Suppressor macrophage treated with lipopolysaccharide for 1 hour (primary cell): ENCODE data around the gene CCDC137.

ENCODE experiments used
- DNase-seq, 3 donors: peaks; one replicate each; pipeline ENCODE4 v3.0.0-alpha.2; 2020 to 2022

The CCDC137 gene

GRCh38 chr17:81683584-81684441, 17.3 kb downstream of the CCDC137 start, which contains the start of the genes ARL16 and HGS:
Gene ARL16, minus strand, starts transcription at chr17:81683797. Its CDS starts 44 bp downstream, at chr17:81683753.
Gene HGS, plus strand, starts transcription at chr17:81684011. Its CDS starts 56 bp downstream, at chr17:81684067.
- peak; percentile 100 for DNase-seq

- DNase-seq, result no peak
These were observed 17.9 kb downstream of the CCDC137 start for GRCh38 chr17:81684442-81684911.

DNA sequence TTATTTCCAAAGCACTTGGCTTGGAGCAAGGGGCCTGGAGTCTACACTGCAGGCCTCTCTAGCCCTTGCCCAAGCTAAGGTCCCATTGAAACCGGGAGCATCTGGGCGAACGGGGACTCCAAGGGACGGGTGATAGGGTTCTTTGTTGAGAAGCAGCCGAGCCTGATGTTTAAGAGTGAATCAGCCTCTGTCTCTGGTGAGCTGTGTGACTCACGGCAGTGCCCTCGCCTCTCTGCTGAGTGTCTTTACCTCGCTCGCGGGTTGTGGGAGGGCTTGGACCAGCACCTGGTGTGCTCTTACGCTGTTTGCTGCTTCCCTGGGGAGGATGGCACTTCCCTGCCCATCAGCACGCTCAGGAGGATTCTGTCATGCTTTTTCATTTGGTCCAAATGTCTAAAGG, 18.6 kb downstream of the CCDC137 start:
- peak; percentile 45 to 52 (median 50) for DNase-seq

DNA sequence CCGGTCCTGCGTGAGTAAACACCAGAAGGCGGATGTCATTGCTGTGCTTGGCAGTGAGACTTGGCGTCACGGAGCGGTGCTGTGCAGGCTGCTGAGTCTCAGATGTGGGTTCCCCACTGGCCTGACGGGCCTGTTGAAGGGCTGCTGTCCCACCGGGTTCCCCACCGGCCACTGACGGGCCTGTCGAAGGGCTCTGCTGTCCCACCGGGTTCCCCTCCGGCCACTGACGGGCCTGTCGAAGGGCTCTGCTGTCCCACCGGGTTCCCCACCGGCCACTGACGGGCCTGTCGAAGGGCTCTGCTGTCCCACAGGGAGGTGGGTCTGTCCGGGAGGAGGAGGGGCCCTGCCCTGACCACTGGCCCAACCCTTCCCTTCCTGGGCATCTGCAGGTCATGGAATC, 20.1 kb downstream of the CCDC137 start:
- no peak for DNase-seq

- no peak for DNase-seq
These were observed 21.4 kb downstream of the CCDC137 start for GRCh38 chr17:81687770-81688541.

- no peak for DNase-seq
These were observed 22.1 kb downstream of the CCDC137 start for GRCh38 chr17:81688616-81689015.

- no peak for DNase-seq
These were observed 23.5 kb downstream of the CCDC137 start for GRCh38 chr17:81690066-81690465.

GRCh38 chr17:81690549-81690948, 24.0 kb downstream of the CCDC137 start:
- no peak for DNase-seq

- DNase-seq, result no peak
These were observed 24.7 kb downstream of the CCDC137 start for GRCh38 chr17:81691196-81691595.

DNA sequence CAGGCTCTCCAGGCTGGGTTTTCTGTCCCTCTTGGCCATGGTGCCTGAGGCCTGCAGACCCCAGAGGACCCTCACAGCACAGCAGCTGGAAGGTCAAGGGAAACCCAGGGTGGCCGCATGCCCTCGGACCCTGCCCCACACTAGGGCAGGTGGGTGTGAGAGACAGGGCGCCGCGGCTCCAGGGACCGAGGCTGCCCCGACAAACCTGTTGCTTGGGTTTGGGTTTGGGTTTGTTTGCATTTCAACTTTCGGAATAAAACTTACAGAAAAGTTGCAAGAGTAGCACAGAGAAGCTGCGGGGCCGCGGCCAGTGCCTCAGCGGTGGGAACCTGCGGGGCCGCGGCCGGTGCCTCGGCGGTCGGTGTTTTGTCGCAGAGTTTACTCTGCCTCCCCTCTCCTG, 25.1 kb downstream of the CCDC137 start:
- no peak for DNase-seq

GRCh38 chr17:81693509-81694210, 27.1 kb downstream of the CCDC137 start:
- no peak for DNase-seq

DNA sequence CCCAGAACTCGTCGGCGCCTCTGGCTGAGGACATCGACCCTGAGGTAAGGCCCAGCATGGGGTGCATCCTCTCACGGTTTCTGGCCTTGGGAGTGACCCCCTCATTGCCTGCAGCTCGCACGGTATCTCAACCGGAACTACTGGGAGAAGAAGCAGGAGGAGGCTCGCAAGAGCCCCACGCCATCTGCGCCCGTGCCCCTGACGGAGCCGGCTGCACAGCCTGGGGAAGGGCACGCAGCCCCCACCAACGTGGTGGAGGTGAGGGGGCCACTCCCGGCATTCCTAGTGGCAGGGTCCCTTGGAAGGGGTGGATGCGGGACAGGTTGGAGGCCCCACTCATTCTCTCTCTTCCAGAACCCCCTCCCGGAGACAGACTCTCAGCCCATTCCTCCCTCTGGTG, 28.3 kb downstream of the CCDC137 start:
- no peak for DNase-seq

DNA sequence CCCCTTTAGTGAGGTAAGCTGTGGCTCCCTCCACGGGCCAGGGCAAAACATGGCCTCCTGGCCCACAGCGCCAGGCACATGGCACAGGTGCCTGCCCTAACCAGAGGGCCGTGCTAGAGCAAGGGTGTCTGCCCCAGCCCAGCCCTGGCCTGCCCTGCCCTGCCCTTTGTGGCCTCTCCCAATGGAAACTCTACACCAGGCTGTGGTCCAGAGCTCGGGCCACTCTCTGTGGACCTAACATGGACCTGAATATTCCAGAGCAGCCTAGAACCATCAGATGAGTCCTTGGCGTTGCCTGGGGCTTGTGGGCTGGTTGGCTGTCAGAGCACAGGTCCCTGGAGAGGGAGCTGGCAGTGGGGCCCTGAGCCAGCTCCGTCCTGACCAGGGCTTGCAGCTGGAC, 28.7 kb downstream of the CCDC137 start:
- no peak for DNase-seq

DNA sequence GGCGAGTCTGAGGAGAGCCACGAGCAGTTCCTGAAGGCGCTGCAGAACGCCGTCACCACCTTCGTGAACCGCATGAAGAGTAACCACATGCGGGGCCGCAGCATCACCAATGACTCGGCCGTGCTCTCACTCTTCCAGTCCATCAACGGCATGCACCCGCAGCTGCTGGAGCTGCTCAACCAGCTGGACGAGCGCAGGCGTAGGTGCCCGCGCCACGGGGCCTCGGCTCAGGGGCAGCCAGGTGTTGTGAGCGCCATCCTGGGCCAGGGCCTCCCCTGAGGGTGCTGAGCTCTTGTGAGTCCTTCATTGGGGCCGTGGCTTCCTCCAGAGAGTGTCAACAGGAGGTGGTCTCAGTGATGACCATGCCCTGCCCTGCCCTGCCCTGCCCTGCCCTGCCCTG, 29.3 kb downstream of the CCDC137 start:
- DNase-seq, result no peak

DNA sequence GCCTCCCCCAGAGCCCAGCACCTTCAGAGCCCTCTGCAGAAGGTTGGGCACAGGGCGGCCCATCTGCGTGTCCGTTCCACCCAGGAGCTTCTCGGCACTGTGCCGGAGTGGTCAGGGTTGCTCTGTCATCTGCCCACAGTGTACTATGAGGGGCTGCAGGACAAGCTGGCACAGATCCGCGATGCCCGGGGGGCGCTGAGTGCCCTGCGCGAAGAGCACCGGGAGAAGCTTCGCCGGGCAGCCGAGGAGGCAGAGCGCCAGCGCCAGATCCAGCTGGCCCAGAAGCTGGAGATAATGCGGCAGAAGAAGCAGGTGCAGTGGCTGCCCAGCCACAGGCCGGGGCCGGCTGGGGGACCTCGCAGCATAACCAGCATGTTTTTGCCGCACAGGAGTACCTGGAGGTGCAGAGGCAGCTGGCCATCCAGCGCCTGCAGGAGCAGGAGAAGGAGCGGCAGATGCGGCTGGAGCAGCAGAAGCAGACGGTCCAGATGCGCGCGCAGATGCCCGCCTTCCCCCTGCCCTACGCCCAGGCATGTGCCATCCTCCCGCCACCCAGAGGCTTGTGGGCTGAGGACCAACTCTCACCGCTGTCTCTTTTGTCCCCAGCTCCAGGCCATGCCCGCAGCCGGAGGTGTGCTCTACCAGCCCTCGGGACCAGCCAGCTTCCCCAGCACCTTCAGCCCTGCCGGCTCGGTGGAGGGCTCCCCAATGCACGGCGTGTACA, 29.8 kb downstream of the CCDC137 start:
- DNase-seq, result no peak

GRCh38 chr17:81697261-81698044, 30.9 kb downstream of the CCDC137 start:
- DNase-seq, result no peak

GRCh38 chr17:81700353-81701287, 34.1 kb downstream of the CCDC137 start:
- DNase-seq, result no peak

- peak in 1 of 3 donors; percentile 16 for DNase-seq
These were observed 34.9 kb downstream of the CCDC137 start for GRCh38 chr17:81701288-81702071.

DNA sequence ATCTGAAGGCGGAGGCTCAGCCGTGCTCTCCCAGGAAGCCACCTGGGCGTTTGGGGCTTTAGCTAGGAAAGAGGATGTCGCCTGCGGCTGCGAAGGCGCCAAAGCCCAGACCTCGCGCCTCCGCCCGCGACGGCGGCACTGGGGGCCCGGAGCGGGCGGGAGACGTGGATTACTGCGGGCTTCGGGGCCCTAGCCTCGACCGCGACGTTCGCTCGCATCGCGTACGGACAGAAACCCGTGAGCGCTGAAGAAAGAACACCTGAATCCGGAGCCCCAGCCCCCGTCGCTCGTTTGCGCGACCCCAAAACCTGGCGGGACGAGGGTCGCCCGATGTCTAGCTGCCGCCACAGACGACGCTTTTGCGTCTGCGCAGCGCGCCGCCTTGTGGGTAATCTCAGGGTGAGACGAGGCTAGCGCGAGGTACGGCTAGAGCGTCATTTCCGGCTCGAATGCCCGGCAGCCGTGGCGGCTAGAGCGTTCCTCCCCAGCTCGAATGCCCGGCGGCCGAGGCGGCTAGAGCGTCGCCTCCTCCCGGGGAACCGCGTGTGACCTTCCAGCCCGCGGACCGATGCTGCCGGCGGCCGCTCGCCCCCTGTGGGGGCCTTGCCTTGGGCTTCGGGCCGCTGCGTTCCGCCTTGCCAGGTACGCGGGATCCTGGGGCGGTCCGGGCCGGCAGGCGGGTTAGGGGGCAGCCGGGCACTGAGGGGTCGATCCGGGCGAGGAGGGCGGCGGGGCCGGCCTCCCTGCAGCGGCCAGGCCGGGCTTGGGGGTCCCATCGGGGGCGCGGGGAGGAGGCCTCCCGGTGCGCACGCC, 36.6 kb downstream of the CCDC137 start, which contains the start of gene MRPL12:
Gene MRPL12, plus strand, starts transcription at position 434 of the 813 bp plus-strand sequence. Its CDS starts 135 bp downstream, at position 569.
- peak; percentile 97 for DNase-seq
